Upper lobe of right lung (tissue), 1 donor: ENCODE measurements around the gene SNRNP70. TPM values are rescaled to one million over a fixed set of nuclear protein-coding genes. Genes with fewer than 3 reads are reported as not detected.
A peak's percentile ranks its signal among the peaks of the same experiment; 100 is the strongest.
"Not testable (repeated sequence)": the region's sequence is repeated elsewhere in the genome, so short reads cannot be mapped to it uniquely, and the experiment has no call there.

Experiments used
- ATAC-seq: fragments of 200-7000 bp; cut with Tn5 transposase; one replicate; pipeline ENCODE4 v1.9.1; 2020; ENCODE audit warnings: mild to moderate bottlenecking, moderate library complexity
- DNase-seq: peaks from one replicate; pipeline ENCODE4 v3.0.0-alpha.2; 2020
- H3K27ac ChIP-seq: fragments of 200-600 bp; one replicate; pipeline ENCODE4 v1.8.0; 2022
- H3K27me3 ChIP-seq: fragments of 200-600 bp; one replicate; pipeline ENCODE4 v1.8.0; 2022; ENCODE audit warnings: mild to moderate bottlenecking
- H3K36me3 ChIP-seq: fragments of 200-600 bp; one replicate; pipeline ENCODE4 v1.8.0; 2022
- H3K4me1 ChIP-seq: fragments of 200-600 bp; one replicate; pipeline ENCODE4 v1.8.0; 2022
- H3K4me3 ChIP-seq: fragments of 200-600 bp; one replicate; pipeline ENCODE4 v1.8.0; 2022; ENCODE audit warnings: mild to moderate bottlenecking
- H3K9me3 ChIP-seq: fragments of 200-600 bp; one replicate; pipeline ENCODE4 v1.8.0; 2022
- CTCF ChIP-seq: fragments of 200-600 bp; IDR thresholded peaks from one replicate; pipeline ENCODE4 v1.8.0; 2022; ENCODE audit warnings: antibody characterized with exemption
- intact Hi-C: fragments of 100-400 bp; cut with DNase I; formaldehyde crosslinking; loops from one replicate; pipeline ENCODE4 v1.11.0; 2022
- total RNA-seq: library from RNA; stranded (reverse); fragmentation: NEBNext Ultra II Directional; extraction: Animal tissue kit (Norgen Biotek cat#: 25700); gene quantifications from one replicate; pipeline ENCODE4 v1.2.1, GENCODE V29; 2021
- donor health status: DM: no; HTN: yes; CAD: no; lungs with severe emphysema.

The SNRNP70 gene
- total RNA-seq, 1 donor from 2014 or later, result 179 TPM

- no peaks in the 10 kb centered on the region for H3K36me3 ChIP-seq
- no peak for TF ChIP-seq CTCF
- no peak for DNase-seq
- no peaks in the 10 kb centered on the region for H3K9me3 ChIP-seq
- H3K4me3 ChIP-seq, result no peak overlapping the region
- intact Hi-C loops, result no loop called here
- H3K4me1 ChIP-seq, result peaks cover 10% of the 10 kb centered on the region
- no peak overlapping the region for H3K27ac ChIP-seq
- no peak for ATAC-seq
- no peaks in the 10 kb centered on the region for H3K27me3 ChIP-seq
Observed at GRCh38 chr19:49125025-49125731, 39.9 kb downstream of the SNRNP70 start.

GRCh38 chr19:49126575-49126974, 41.3 kb downstream of the SNRNP70 start:
- Histone ChIP-seq H3K27ac (no peak overlapping the region), H3K4me1 (peaks cover 9% of the 10 kb centered on the region), H3K9me3 (no peaks in the 10 kb centered on the region), H3K4me3 (no peak overlapping the region), H3K27me3 (no peaks in the 10 kb centered on the region), H3K36me3 (no peaks in the 10 kb centered on the region)
- intact Hi-C loops, result no loop called here
- no peak for TF ChIP-seq CTCF
- no peak for DNase-seq
- ATAC-seq, result no peak

- H3K4me1 ChIP-seq, H3K27me3 ChIP-seq, ATAC-seq, H3K9me3 ChIP-seq, H3K27ac ChIP-seq, H3K36me3 ChIP-seq, DNase-seq, H3K4me3 ChIP-seq, intact Hi-C loops: not testable (repeated sequence)
Observed at GRCh38 chr19:49127225-49127624, 42.0 kb downstream of the SNRNP70 start.

GRCh38 chr19:49127674-49128544, 42.7 kb downstream of the SNRNP70 start:
- intact Hi-C loops, result no loop called here

GRCh38 chr19:49128545-49129237, 43.4 kb downstream of the SNRNP70 start:
- intact Hi-C loops, result no loop called here
- ATAC-seq (no peak), DNase-seq (no peak)
- Histone ChIP-seq H3K27ac (no peak overlapping the region), H3K36me3 (no peaks in the 10 kb centered on the region), H3K4me1 (peaks cover 13% of the 10 kb centered on the region), H3K27me3 (no peaks in the 10 kb centered on the region), H3K4me3 (peak overlapping the region; percentile 43), H3K9me3 (no peaks in the 10 kb centered on the region)
- no peak for TF ChIP-seq CTCF

More at GRCh38 chr19:49127674-49128544, 42.7 kb downstream of the SNRNP70 start:
- peak; percentile 98 for DNase-seq
- ATAC-seq, result peak; percentile 99
- H3K27ac ChIP-seq, result no peak overlapping the region
- no peak for TF ChIP-seq CTCF
- no peaks in the 10 kb centered on the region for H3K27me3 ChIP-seq
- H3K9me3 ChIP-seq, result no peaks in the 10 kb centered on the region
- H3K4me1 ChIP-seq, result peaks cover 9% of the 10 kb centered on the region
- peak overlapping the region; percentile 43 for H3K4me3 ChIP-seq
- H3K36me3 ChIP-seq, result no peaks in the 10 kb centered on the region

- ATAC-seq, result no peak
- DNase-seq, result no peak
- Histone ChIP-seq H3K27ac (no peak overlapping the region), H3K4me3 (no peak overlapping the region), H3K4me1 (peaks cover 13% of the 10 kb centered on the region), H3K9me3 (no peaks in the 10 kb centered on the region), H3K36me3 (no peaks in the 10 kb centered on the region), H3K27me3 (no peaks in the 10 kb centered on the region)
- intact Hi-C loops, result no loop called here
- TF ChIP-seq CTCF, result no peak
Observed at GRCh38 chr19:49129238-49129583, 44.0 kb downstream of the SNRNP70 start.
